Left lung (tissue), 14 donors: ENCODE data around the gene GTF2A1. TPM values are rescaled to one million over a fixed set of nuclear protein-coding genes. Genes with fewer than 3 reads are reported as not detected.

Experiments used
- ATAC-seq: fragments of 200-7000 bp; cut with Tn5 transposase; one replicate; pipeline ENCODE4 v1.9.1; 2020; ENCODE audit warnings: moderate library complexity
- DNase-seq, 4 donors: peaks; one replicate each; pipeline ENCODE4 v3.0.0-alpha.2; 2013 to 2020
- H3K27ac ChIP-seq, 2 donors: fragments of 200-600 bp; sonication (generic) in 1 of 2; one replicate each; pipeline versions ENCODE4 v1.5.0 to v1.8.0; 2020 to 2021
- H3K27me3 ChIP-seq, 2 donors: fragments of 200-600 bp; sonication (generic) in 1 of 2; one replicate each; pipeline versions ENCODE4 v1.5.0 to v1.8.0; 2020 to 2021
- H3K36me3 ChIP-seq, 2 donors: fragments of 200-600 bp; sonication (generic) in 1 of 2; one replicate each; pipeline versions ENCODE4 v1.5.0 to v1.8.0; 2020 to 2021
- H3K4me1 ChIP-seq, 2 donors: fragments of 200-600 bp; one replicate each; pipeline ENCODE4 v1.8.0; 2021
- H3K4me3 ChIP-seq, 2 donors: fragments of 200-600 bp; sonication (generic) in 1 of 2; one replicate each; pipeline versions ENCODE4 v1.5.0 to v1.8.0; 2020 to 2021; ENCODE audit warnings: mild to moderate bottlenecking in 1 of 2
- H3K9me3 ChIP-seq, 2 donors: fragments of 200-600 bp; sonication (generic) in 1 of 2; one replicate each; pipeline versions ENCODE4 v1.5.0 to v1.8.0; 2020 to 2021
- CTCF ChIP-seq, 2 donors: fragments of 200-600 bp; sonication (generic) in 1 of 2; IDR thresholded peaks; one replicate each; pipeline versions ENCODE4 v1.5.0 to v1.8.0; 2021; ENCODE audit warnings: antibody characterized with exemption in 2 of 2
- intact Hi-C, 2 donors: fragments of 100-400 bp; cut with DNase I; formaldehyde crosslinking; loops; one replicate each; pipeline versions ENCODE4 v1.11.2 to v1.14.2; 2022
- long read RNA-seq, 12 donors: library from polyadenylated mRNA in 2 of 12; unstranded in 2 of 12; transcript quantifications; one replicate each; pipeline ENCODE4 v2.0.0 and lab custom pipeline, GENCODE V29; 2019 to 2026
- polyA plus RNA-seq, 6 donors: library from polyadenylated mRNA; unstranded; fragments of 120-200 nt; gene quantifications; one replicate each; pipeline ENCODE4 v1.2.1, GENCODE V29; 2013; ENCODE audit not compliant: insufficient read length in 6 of 6
- total RNA-seq, 2 donors: library from RNA; stranded (reverse); fragmentation: NEBNext Ultra II Directional; extraction: Animal tissue kit (Norgen Biotek cat#: 25700); gene quantifications; one replicate each; pipeline ENCODE4 v1.2.1, GENCODE V29; 2021
- donor health status: DM: no; HTN: yes; CAD: no.
- donor health status: DM: no; HTN: no; CAD: no.

Gene GTF2A1
- total RNA-seq = 10 to 100 TPM; 26.0 to 28.8 TPM
- polyA plus RNA-seq = 10 to 100 TPM; 31.6 to 41.8 (median 34.7) TPM
- long read RNA-seq, donor 1, full-length matches to known transcripts = 5 of 190 reads
- long read RNA-seq, donor 1, partial matches to known transcripts = 185 of 190 reads
- long read RNA-seq, donor 1, other reads (novel, unspliced or antisense) = 0 of 190 reads
- long read RNA-seq, donor 2, full-length matches to known transcripts = 11 of 185 reads
- long read RNA-seq, donor 2, partial matches to known transcripts = 174 of 185 reads
- long read RNA-seq, donor 2, other reads (novel, unspliced or antisense) = 0 of 185 reads
- long read RNA-seq, donor 3, full-length matches to known transcripts = 6 of 123 reads
- long read RNA-seq, donor 3, partial matches to known transcripts = 117 of 123 reads
- long read RNA-seq, donor 3, other reads (novel, unspliced or antisense) = 0 of 123 reads
- long read RNA-seq, donor 4, full-length matches to known transcripts = 1 of 2 reads
- long read RNA-seq, donor 4, partial matches to known transcripts = 1 of 2 reads
- long read RNA-seq, donor 4, other reads (novel, unspliced or antisense) = 0 of 2 reads
- long read RNA-seq, donor 5, full-length matches to known transcripts = 2 of 123 reads
- long read RNA-seq, donor 5, partial matches to known transcripts = 121 of 123 reads
- long read RNA-seq, donor 5, other reads (novel, unspliced or antisense) = 0 of 123 reads
- long read RNA-seq, donor 6, full-length matches to known transcripts = 3 of 54 reads
- long read RNA-seq, donor 6, partial matches to known transcripts = 51 of 54 reads
- long read RNA-seq, donor 6, other reads (novel, unspliced or antisense) = 0 of 54 reads
- long read RNA-seq, donor 7, full-length matches to known transcripts = 4 of 41 reads
- long read RNA-seq, donor 7, partial matches to known transcripts = 37 of 41 reads
- long read RNA-seq, donor 7, other reads (novel, unspliced or antisense) = 0 of 41 reads
- long read RNA-seq, donor 8, full-length matches to known transcripts = 13 of 158 reads
- long read RNA-seq, donor 8, partial matches to known transcripts = 145 of 158 reads
- long read RNA-seq, donor 8, other reads (novel, unspliced or antisense) = 0 of 158 reads
- long read RNA-seq, donor 9 = 0 reads
- long read RNA-seq, donor 10, partial matches to known transcripts = 0 of 1 reads
- long read RNA-seq, donor 10, other reads (novel, unspliced or antisense) = 1 of 1 reads
- long read RNA-seq, donor 11 = 0 reads
- long read RNA-seq, donor 12, full-length matches to known transcripts = 8 of 161 reads
- long read RNA-seq, donor 12, partial matches to known transcripts = 153 of 161 reads
- long read RNA-seq, donor 12, other reads (novel, unspliced or antisense) = 0 of 161 reads

- ATAC-seq = peak; percentile 88
- Histone ChIP-seq H3K27ac (peak within 1 kb of the TSS; percentile 100), H3K4me1 (peaks cover 0 to 36% of the 10 kb centered on the region in 2 donors), H3K36me3 (peaks cover 0 to 3% of the 10 kb centered on the region in 2 donors), H3K9me3 (no peaks in the 10 kb centered on the region), H3K4me3 (peak within 1 kb of the TSS; percentile 56 to 64), H3K27me3 (no peaks in the 10 kb centered on the region)
- peak; percentile 96 to 99 (median 98) for DNase-seq
- TF ChIP-seq CTCF (IDR thresholded peaks at IDR 0.05) = peak in 1 of 2 donors; percentile 18
- intact Hi-C loops = no loop called here
Measured at GRCh38 chr14:81220830-81221578, at the start of gene GTF2A1. Gene GTF2A1, minus strand, starts transcription at chr14:81220959. Its CDS starts 441 bp downstream, at chr14:81220518.

- no peak overlapping the region for H3K4me3 ChIP-seq
Measured at GRCh38 chr14:81269979-81270375, 49.2 kb upstream of the GTF2A1 start.

GRCh38 chr14:81269100-81269978 is 48.6 kb upstream of the GTF2A1 start:
- H3K4me3 ChIP-seq = no peak overlapping the region
- H3K27me3 ChIP-seq = no peaks in the 10 kb centered on the region
- intact Hi-C loops = loop anchor here in 1 of 2 donors (5.0 kb wide), 1 partner anchor 183 kb away; no protein-coding TSS in a partner anchor
- no peaks in the 10 kb centered on the region for H3K9me3 ChIP-seq
- ATAC-seq (peak; percentile 94), DNase-seq (peak in 2 of 4 donors; percentile 45 to 53)
- no peaks in the 10 kb centered on the region for H3K36me3 ChIP-seq
- TF ChIP-seq CTCF (IDR thresholded peaks at IDR 0.05) = peak; percentile 66 to 70
- H3K4me1 ChIP-seq = no peaks in the 10 kb centered on the region
- H3K27ac ChIP-seq = no peak overlapping the region

More at GRCh38 chr14:81269979-81270375, 49.2 kb upstream of the GTF2A1 start:
- H3K9me3 ChIP-seq = no peaks in the 10 kb centered on the region
- H3K36me3 ChIP-seq = no peaks in the 10 kb centered on the region
- no peak for TF ChIP-seq CTCF (IDR thresholded peaks at IDR 0.05)
- H3K27ac ChIP-seq = peak overlapping the region in 1 of 2 donors; percentile 7
- no peaks in the 10 kb centered on the region for H3K27me3 ChIP-seq
- ATAC-seq (no peak), DNase-seq (no peak)
- H3K4me1 ChIP-seq = no peaks in the 10 kb centered on the region
- intact Hi-C loops = loop anchor here in 1 of 2 donors (5.0 kb wide), 1 partner anchor 182 kb away; no protein-coding TSS in a partner anchor

- ATAC-seq = no peak
- intact Hi-C loops = loop anchor here in 1 of 2 donors (5.0 kb wide), 1 partner anchor 184 kb away; no protein-coding TSS in a partner anchor
Measured at GRCh38 chr14:81268016-81268416, 47.3 kb upstream of the GTF2A1 start.

More at GRCh38 chr14:81268016-81268416, 47.3 kb upstream of the GTF2A1 start:
- Histone ChIP-seq H3K4me3 (no peak overlapping the region), H3K9me3 (no peaks in the 10 kb centered on the region), H3K4me1 (no peaks in the 10 kb centered on the region), H3K27ac (no peak overlapping the region), H3K27me3 (no peaks in the 10 kb centered on the region), H3K36me3 (no peaks in the 10 kb centered on the region)
- no peak for DNase-seq
- no peak for TF ChIP-seq CTCF (IDR thresholded peaks at IDR 0.05)
